ENCODE results near the gene ACSL5.

The ACSL5 gene

GRCh38 chr10:112409299-112409698, 35.4 kb downstream of the ACSL5 start:
- no peak for DNase-seq (ENCODE audit: low read depth)
- TF ChIP-seq, protein P1, sequence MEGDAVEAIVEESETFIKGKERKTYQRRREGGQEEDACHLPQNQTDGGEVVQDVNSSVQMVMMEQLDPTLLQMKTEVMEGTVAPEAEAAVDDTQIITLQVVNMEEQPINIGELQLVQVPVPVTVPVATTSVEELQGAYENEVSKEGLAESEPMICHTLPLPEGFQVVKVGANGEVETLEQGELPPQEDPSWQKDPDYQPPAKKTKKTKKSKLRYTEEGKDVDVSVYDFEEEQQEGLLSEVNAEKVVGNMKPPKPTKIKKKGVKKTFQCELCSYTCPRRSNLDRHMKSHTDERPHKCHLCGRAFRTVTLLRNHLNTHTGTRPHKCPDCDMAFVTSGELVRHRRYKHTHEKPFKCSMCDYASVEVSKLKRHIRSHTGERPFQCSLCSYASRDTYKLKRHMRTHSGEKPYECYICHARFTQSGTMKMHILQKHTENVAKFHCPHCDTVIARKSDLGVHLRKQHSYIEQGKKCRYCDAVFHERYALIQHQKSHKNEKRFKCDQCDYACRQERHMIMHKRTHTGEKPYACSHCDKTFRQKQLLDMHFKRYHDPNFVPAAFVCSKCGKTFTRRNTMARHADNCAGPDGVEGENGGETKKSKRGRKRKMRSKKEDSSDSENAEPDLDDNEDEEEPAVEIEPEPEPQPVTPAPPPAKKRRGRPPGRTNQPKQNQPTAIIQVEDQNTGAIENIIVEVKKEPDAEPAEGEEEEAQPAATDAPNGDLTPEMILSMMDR (IDR thresholded peaks at IDR 0.05; ENCODE audit: control insufficient read depth, extremely low read depth, insufficient read depth): no peak
- H3K4me3 ChIP-seq (ENCODE audit: low read depth, low read length): no peak overlapping the region

GRCh38 chr10:112409755-112410154, 35.8 kb downstream of the ACSL5 start:
- no peak overlapping the region for H3K4me3 ChIP-seq (ENCODE audit: low read depth, low read length)
- TF ChIP-seq, protein P1 (IDR thresholded peaks at IDR 0.05; ENCODE audit: control insufficient read depth, extremely low read depth, insufficient read depth): no peak
- no peak for DNase-seq (ENCODE audit: low read depth)

GRCh38 chr10:112412696-112413095, 38.8 kb downstream of the ACSL5 start:
- H3K4me3 ChIP-seq (ENCODE audit: low read depth, low read length): no peak overlapping the region
- TF ChIP-seq, protein P1 (IDR thresholded peaks at IDR 0.05; ENCODE audit: control insufficient read depth, extremely low read depth, insufficient read depth): no peak
- no peak for DNase-seq (ENCODE audit: low read depth)

DNA sequence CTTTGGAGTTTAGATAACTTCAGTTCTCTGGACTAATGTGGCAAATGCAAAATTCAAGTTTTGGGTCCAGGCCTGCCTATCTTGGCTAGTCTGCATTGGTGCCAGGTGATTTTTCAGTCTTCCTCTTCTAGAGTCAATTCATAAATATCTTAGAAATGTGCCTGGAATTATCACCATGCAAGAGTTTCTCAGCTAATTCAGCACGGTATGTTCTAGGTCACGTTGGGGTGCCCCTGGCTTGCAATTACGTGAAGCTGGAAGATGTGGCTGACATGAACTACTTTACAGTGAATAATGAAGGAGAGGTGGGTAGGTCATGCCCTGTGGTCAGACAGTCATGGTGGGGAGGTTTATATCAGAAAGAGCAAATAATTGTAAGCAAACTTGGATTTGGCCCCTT, 47.8 kb downstream of the ACSL5 start:
- TF ChIP-seq, protein P1 (IDR thresholded peaks at IDR 0.05; ENCODE audit: control insufficient read depth, extremely low read depth, insufficient read depth): no peak
- no peak for DNase-seq (ENCODE audit: low read depth)
- H3K4me3 ChIP-seq (ENCODE audit: low read depth, low read length): no peak overlapping the region

DNA sequence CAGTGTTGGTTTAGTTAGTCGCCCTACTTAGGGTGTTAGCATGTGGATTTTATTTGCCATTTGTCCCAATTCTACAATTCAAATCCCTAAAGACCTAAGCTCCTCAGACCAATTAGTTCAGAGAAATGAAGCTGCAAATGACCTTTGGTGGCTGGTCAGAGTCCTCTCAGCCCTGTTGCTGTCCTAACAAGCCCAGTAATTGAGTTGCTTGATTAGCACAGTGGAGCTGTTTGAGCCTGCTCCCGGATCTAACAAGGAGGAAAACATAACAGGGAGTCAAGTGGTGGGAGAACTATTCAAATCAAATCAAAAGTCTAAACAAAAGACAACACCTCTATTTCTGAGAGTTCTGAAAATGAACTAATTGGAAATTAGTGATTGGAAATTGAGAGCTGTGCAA, 50.7 kb downstream of the ACSL5 start:
- TF ChIP-seq, protein P1 (IDR thresholded peaks at IDR 0.05; ENCODE audit: control insufficient read depth, extremely low read depth, insufficient read depth): no peak
- no peak for DNase-seq (ENCODE audit: low read depth)
- no peak overlapping the region for H3K4me3 ChIP-seq (ENCODE audit: low read depth, low read length)

DNA sequence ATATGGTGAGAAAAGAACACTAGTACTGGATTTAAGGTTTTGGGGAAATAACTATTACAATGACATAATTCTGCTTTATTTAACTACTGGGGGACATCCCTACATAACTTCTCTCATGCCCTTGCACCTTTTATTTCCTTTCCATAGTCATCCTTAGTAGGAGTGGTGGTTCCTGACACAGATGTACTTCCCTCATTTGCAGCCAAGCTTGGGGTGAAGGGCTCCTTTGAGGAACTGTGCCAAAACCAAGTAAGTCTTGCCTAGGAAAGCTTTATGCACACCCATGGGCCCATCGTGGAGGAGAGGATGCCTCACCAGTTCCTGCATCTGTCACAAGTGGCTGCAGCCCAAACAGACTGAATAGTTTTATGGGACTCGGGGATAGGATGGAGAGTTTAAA, 52.2 kb downstream of the ACSL5 start:
- no peak for DNase-seq (ENCODE audit: low read depth)
- TF ChIP-seq, protein P1 (IDR thresholded peaks at IDR 0.05; ENCODE audit: control insufficient read depth, extremely low read depth, insufficient read depth): no peak
- no peak overlapping the region for H3K4me3 ChIP-seq (ENCODE audit: low read depth, low read length)

DNA sequence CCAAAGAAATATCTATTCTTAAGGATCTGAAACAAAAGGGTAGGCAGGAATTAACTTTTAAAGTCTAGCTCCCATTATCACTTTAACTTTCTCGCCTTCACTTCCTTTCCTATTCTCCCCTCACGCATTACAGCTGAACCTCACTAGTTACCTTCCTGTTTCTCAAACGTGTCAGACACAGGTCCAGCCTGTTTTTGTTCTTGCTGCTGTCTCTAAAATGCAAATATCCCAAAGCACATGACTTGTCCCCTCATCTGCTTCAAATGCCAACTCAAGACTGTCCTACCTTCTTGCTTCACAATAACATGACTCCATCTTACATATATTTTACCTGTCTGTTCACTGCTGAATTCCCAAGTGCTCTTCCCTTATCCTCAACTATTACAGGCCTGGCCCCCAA, 55.2 kb downstream of the ACSL5 start:
- no peak for DNase-seq (ENCODE audit: low read depth)
- TF ChIP-seq, protein P1 (IDR thresholded peaks at IDR 0.05; ENCODE audit: control insufficient read depth, extremely low read depth, insufficient read depth): no peak

More for the DNA sequence above, 55.2 kb downstream of the ACSL5 start:
- no peak overlapping the region for H3K4me3 ChIP-seq (ENCODE audit: low read depth, low read length)

Data from LNCaP clone FGC (cell line).